ENCODE data around the gene PPP1R8. TPM values are rescaled to one million over a fixed set of nuclear protein-coding genes. Genes with fewer than 3 reads are reported as not detected.
"Not testable (repeated sequence)": the region's sequence is repeated elsewhere in the genome, so short reads cannot be mapped to it uniquely, and the experiment has no call there.

PPP1R8 gene
- total RNA-seq, 4 donors from 2014 or later, result 32.0 to 58.2 (median 37.2) TPM

DNA sequence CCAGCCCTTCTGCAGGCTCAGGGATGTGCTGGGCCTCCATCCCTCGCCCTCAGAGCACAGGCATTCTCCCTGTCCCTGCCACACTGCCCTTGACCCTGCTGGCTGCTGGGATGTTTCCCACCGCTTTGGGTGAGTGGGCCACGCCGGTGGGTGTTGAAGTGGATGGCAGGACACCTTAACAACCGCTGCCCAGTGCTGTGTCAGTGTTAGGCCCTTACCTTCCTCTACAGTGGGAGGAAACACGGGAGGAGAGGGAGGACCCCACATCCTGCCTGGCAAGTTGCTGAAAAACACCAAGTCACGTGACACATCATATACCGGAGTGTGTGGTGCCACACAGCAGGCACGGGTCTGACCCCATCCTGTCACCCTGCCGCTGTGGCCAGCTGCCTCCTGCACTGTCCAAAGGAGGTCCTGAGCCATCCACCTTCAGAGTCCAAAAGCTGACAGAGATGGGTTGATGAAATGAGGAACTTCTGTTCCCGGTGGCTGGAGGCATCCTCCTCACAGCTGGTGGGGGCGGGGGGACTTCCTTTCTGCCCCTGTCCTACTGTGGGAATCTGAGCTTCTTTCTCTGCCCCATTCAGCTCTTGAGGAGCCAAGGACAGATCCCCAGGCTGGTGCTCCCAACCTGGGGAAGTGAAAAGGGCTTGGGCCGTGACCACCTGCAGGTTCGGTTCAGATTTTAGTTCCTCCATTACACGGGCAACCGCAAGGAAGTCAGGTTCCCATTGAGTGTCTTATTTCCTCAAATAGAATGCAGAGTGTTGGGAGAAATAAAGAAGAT, 38.5 kb downstream of the PPP1R8 start:
- H3K4me1 ChIP-seq, result peaks cover 0 to 15% (median 9%) of the 10 kb centered on the region in 4 donors
- 59 to 60% methylated on average over 15 to 16 of the region's 16 CpGs for WGBS, 2 donors
- peaks cover 0 to 12% of the 10 kb centered on the region in 2 donors for H3K27me3 ChIP-seq
- peak overlapping the region in 1 of 4 donors; percentile 5 for H3K4me3 ChIP-seq
- no peak for DNase-seq (ENCODE audit: low spot score in 2 of 2)
- H3K27ac ChIP-seq, result peak overlapping the region in 1 of 4 donors; percentile 62
- TF ChIP-seq EP300 (IDR thresholded peaks at IDR 0.05) (no peak), POLR2A (IDR thresholded peaks at IDR 0.05) (no peak)
- TF ChIP-seq, protein P1, sequence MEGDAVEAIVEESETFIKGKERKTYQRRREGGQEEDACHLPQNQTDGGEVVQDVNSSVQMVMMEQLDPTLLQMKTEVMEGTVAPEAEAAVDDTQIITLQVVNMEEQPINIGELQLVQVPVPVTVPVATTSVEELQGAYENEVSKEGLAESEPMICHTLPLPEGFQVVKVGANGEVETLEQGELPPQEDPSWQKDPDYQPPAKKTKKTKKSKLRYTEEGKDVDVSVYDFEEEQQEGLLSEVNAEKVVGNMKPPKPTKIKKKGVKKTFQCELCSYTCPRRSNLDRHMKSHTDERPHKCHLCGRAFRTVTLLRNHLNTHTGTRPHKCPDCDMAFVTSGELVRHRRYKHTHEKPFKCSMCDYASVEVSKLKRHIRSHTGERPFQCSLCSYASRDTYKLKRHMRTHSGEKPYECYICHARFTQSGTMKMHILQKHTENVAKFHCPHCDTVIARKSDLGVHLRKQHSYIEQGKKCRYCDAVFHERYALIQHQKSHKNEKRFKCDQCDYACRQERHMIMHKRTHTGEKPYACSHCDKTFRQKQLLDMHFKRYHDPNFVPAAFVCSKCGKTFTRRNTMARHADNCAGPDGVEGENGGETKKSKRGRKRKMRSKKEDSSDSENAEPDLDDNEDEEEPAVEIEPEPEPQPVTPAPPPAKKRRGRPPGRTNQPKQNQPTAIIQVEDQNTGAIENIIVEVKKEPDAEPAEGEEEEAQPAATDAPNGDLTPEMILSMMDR (IDR thresholded peaks at IDR 0.05), result no peak
- H3K36me3 ChIP-seq, result no peaks in the 10 kb centered on the region
- no peaks in the 10 kb centered on the region for H3K9me3 ChIP-seq

DNA sequence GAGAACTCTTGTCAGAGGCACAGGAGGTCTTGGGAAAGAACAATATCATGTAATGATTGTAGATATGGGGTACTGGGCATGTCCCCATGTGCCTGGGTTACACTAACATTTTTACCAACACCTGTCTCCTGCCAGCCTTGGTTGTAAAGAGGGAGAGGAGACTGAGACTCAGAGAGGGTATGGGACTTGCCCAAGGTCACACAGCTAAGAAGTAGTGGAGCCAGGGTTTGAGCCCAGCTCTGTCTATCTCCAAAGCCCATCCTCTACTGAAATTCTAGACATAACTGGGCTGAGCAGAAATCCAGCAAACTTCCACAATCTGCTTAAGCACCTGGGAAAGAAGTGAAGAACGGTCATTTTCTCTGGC, 39.1 kb downstream of the PPP1R8 start:
- no peak for DNase-seq (ENCODE audit: low spot score in 2 of 2)
- 63 to 89% methylated on average over 1 of the region's 1 CpG for WGBS, 2 donors
- TF ChIP-seq EP300 (IDR thresholded peaks at IDR 0.05), result no peak
- no peak for TF ChIP-seq POLR2A (IDR thresholded peaks at IDR 0.05)
- TF ChIP-seq, protein P1 (IDR thresholded peaks at IDR 0.05), result no peak
- peaks cover 0 to 12% of the 10 kb centered on the region in 2 donors for H3K27me3 ChIP-seq
- peaks cover 0 to 12% (median 9%) of the 10 kb centered on the region in 4 donors for H3K4me1 ChIP-seq
- H3K9me3 ChIP-seq, result no peaks in the 10 kb centered on the region
- H3K27ac ChIP-seq, result no peak overlapping the region
- H3K36me3 ChIP-seq, result no peaks in the 10 kb centered on the region
- H3K4me3 ChIP-seq, result no peak overlapping the region

DNA sequence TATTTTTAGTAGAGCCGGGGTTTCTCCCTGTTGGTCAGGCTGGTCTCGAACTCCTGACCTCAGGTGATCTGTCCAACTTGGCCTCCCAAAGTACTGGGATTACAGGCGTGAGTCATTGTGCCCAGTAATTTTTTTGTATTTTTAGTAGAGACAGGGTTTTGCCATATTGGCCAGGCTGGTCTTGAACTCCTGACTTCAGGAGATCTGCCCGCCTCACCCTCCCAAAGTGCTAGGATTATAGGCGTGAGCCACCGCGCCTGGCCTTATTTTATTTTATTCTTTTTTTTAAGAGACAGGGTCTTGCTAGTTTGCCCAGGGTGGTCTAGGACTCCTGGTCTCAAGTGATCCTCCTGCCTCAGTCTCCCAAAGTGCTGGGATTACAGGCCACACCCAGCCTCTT, 40.5 kb downstream of the PPP1R8 start:
- H3K4me3 ChIP-seq; H3K27ac ChIP-seq; DNase-seq (ENCODE audit: low spot score in 2 of 2); H3K9me3 ChIP-seq; H3K36me3 ChIP-seq: not testable (repeated sequence)
- 91 to 95% methylated on average over 7 of the region's 7 CpGs for WGBS, 2 donors
- peaks cover 0 to 12% of the 10 kb centered on the region in 2 donors for H3K27me3 ChIP-seq
- H3K4me1 ChIP-seq, result peaks cover 0 to 15% (median 9%) of the 10 kb centered on the region in 4 donors

DNA sequence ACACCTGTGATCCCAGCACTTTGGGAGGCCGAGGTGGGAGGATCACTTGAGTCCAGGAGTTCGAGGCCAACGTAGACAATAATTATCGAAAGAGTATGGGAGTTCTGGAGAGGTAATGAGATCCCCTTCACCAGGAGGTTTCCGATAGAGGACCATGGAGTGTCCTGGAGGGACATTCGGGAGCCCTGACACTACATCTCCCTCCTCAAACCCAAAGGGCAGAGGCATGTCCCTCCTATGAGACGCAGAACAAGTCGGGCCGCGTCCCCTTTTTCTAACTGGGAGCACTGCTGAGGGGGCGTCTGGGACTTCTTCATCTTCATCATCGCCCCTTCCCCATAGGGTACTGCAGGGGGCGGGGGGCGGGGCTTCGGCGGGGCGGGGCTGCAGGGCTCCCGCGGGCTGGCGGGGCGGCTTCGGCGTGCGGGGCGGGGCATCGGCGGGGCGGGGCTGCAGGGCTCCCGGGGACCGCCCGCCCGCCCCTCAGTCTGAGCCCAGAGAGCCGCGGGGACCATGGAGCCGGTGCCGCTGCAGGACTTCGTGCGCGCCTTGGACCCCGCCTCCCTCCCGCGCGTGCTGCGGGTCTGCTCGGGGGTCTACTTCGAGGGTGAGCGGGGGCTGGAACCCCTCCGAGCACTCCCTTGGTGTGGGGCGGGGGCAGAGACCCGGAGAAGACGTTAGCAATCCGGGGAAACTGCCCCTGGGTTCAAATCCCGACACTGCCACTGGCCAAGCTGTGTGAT, 41.6 kb downstream of the PPP1R8 start, which contains the start of gene THEMIS2:
TSS of gene THEMIS2 (plus strand) at position 486 of the 743 bp plus-strand sequence. CDS start at position 514, 28 bp downstream.
- 11 to 36% methylated on average over 11 to 36 of the region's 53 CpGs for WGBS, 2 donors
- Histone ChIP-seq H3K36me3 (no peaks in the 10 kb centered on the region), H3K4me1 (peaks cover 0 to 20% (median 9%) of the 10 kb centered on the region in 4 donors), H3K4me3 (peak within 1 kb of the TSS; percentile 35 to 71 (median 62)), H3K9me3 (no peaks in the 10 kb centered on the region), H3K27ac (peak within 1 kb of the TSS; percentile 31 to 81 (median 80)), H3K27me3 (peaks cover 0 to 12% of the 10 kb centered on the region in 2 donors)
- TF ChIP-seq, protein P1 (IDR thresholded peaks at IDR 0.05), result no peak
- TF ChIP-seq EP300 (IDR thresholded peaks at IDR 0.05), result peak in 1 of 2 donors; percentile 34
- TF ChIP-seq POLR2A (IDR thresholded peaks at IDR 0.05), result peak in 1 of 2 donors; percentile 48
- no peak for DNase-seq (ENCODE audit: low spot score in 2 of 2)

DNA sequence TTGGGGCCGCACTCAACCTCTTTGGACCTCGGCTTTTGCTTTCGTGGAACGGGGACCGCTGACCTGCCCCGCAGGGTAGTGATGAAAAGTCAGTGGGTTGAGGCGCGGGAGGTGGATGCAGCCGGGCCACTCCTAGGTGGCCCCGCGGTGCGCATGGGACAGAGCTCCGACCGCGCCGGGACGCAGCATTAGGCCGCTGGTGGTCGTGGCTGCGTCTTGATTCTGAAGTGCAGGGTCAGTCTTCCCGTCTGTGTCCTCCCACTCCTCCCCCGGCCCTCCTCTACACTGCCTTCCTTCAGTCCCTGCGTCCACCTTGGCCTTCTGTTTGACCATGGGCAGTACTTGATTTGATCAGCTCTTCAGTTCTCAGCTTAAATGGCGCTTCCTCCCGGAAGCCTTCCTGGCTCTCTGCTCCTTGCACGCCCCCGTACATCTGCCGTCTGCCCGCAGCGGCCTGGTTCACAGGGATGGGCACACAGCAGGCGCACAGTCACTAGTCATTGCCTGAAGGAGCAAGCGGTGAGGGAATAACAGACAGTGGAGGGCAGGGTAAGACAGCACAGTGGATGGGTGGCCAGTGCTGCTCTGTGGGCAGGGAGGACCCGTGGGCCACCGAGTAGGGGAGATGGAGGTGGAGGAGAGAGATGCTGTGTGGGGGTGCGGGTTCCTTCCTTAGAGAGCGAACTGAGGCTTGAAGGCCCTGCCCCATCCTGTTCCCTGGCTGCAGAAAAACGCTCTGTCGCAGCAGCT, 42.4 kb downstream of the PPP1R8 start:
- peaks cover 0 to 20% (median 9%) of the 10 kb centered on the region in 4 donors for H3K4me1 ChIP-seq
- H3K27me3 ChIP-seq, result peaks cover 0 to 12% of the 10 kb centered on the region in 2 donors
- DNase-seq (ENCODE audit: low spot score in 2 of 2), result no peak
- peak overlapping the region; percentile 35 to 71 (median 62) for H3K4me3 ChIP-seq
- H3K36me3 ChIP-seq, result no peaks in the 10 kb centered on the region
- 20 to 23% methylated on average over 26 to 30 of the region's 38 CpGs for WGBS, 2 donors
- TF ChIP-seq, protein P1 (IDR thresholded peaks at IDR 0.05), result no peak
- TF ChIP-seq POLR2A (IDR thresholded peaks at IDR 0.05) (no peak), EP300 (IDR thresholded peaks at IDR 0.05) (no peak)
- H3K27ac ChIP-seq, result peak overlapping the region; percentile 31 to 81 (median 80)
- no peaks in the 10 kb centered on the region for H3K9me3 ChIP-seq
